ENCODE measurements around the gene PHF21A. TPM values are rescaled to one million over a fixed set of nuclear protein-coding genes. Genes with fewer than 3 reads are reported as not detected.
A peak's percentile ranks its signal among the peaks of the same experiment; 100 is the strongest.

PHF21A gene
- total and polyA plus RNA-seq, 4 donors, result 3.6 to 8.5 (median 6.2) TPM

DNA sequence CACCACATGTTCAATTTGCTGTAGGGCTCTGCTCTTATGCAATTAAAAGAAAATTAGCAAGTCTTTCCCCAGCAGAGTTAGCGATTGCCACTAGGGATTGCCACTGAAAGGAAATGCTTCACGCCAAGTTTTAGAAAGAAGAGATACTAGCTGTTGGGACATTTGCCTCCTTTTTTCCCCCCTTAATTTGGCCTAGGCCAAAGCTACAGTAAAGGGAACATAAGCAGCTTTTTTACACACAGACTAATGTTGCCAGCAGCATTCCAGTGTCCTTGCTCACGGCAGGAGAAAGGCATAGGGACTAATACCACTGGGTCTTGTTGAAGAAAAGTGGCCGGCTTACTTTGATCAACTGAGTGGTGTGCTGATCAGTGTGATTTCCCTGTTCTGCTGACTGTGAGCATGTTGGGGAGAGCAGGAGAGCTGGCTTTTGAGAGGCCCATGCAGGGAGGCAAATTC is 71.2 kb downstream of the PHF21A start:
- TF ChIP-seq RAD21 (IDR thresholded peaks at IDR 0.05) (peak in 1 of 2 donors; percentile 5), HNF4G (IDR thresholded peaks at IDR 0.05) (no peak)
- WGBS, result 80% methylated on average over 4 of the region's 4 CpGs
- DNase-seq (ENCODE audit: low spot score), result no peak
- H3K9me3 ChIP-seq (ENCODE audit: control insufficient read depth in 4 of 4, low read length in 3 of 4), result no peaks in the 10 kb centered on the region
- no peak overlapping the region for H3K9ac ChIP-seq (ENCODE audit: low read depth in 1 of 2, low read length in 2 of 2)
- no peaks in the 10 kb centered on the region for H3K27me3 ChIP-seq (ENCODE audit: control insufficient read depth in 4 of 4, insufficient read depth in 4 of 4, low read length in 3 of 4)
- no peak overlapping the region for H3K4me3 ChIP-seq (ENCODE audit: low read depth in 1 of 3, low read length in 3 of 3)
- H3K27ac ChIP-seq (ENCODE audit: low read depth in 1 of 2, low read length in 2 of 2), result no peak overlapping the region
- H3K36me3 ChIP-seq (ENCODE audit: control insufficient read depth in 4 of 4, insufficient read depth in 3 of 4, low read depth in 1 of 4, low read length in 3 of 4), result peaks cover 0 to 3% (median under 1%) of the 10 kb centered on the region in 4 donors
- no peaks in the 10 kb centered on the region for H3K4me1 ChIP-seq (ENCODE audit: control insufficient read depth in 4 of 4, insufficient read depth in 4 of 4, low read length in 3 of 4)

DNA sequence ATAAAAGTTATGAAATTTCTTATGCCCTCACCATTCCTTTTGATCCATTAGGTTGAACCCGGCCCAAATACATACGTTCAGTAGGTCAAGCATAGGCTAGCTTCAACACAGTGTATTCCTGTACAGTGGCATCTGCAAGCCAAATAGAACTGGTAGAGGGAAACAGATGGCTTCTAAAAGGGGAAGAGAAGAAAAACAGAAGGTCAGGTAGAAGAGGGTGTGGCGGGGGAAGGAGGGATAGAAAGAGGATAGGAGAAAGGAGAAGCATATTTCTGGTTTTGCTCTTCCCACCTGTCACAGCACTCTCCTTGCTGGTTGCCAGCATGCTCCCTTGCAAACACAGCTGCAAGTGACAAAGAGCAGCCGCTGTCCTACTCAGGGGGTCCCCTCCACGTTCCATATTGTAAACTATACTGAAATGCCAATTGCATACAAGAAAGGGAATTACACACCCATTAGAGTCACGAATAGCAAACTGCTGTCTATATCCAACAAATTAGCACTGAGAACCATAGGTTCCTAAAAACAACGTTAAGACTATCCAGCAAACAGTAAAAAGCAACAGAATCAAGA is 71.8 kb downstream of the PHF21A start:
- Histone ChIP-seq H3K4me1 (ENCODE audit: control insufficient read depth in 4 of 4, insufficient read depth in 4 of 4, low read length in 3 of 4) (peaks cover 0 to 1% (median 0%) of the 10 kb centered on the region in 4 donors), H3K9me3 (ENCODE audit: control insufficient read depth in 4 of 4, low read length in 3 of 4) (no peaks in the 10 kb centered on the region), H3K9ac (ENCODE audit: low read depth in 1 of 2, low read length in 2 of 2) (no peak overlapping the region), H3K27ac (ENCODE audit: low read depth in 1 of 2, low read length in 2 of 2) (no peak overlapping the region), H3K4me3 (ENCODE audit: low read depth in 1 of 3, low read length in 3 of 3) (no peak overlapping the region), H3K36me3 (ENCODE audit: control insufficient read depth in 4 of 4, insufficient read depth in 3 of 4, low read depth in 1 of 4, low read length in 3 of 4) (peaks cover 0 to 3% (median under 1%) of the 10 kb centered on the region in 4 donors), H3K27me3 (ENCODE audit: control insufficient read depth in 4 of 4, insufficient read depth in 4 of 4, low read length in 3 of 4) (no peaks in the 10 kb centered on the region)
- 91% methylated on average over 7 of the region's 7 CpGs for WGBS
- TF ChIP-seq, protein P1, sequence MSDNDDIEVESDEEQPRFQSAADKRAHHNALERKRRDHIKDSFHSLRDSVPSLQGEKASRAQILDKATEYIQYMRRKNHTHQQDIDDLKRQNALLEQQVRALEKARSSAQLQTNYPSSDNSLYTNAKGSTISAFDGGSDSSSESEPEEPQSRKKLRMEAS (IDR thresholded peaks at IDR 0.05), result no peak
- TF ChIP-seq RAD21 (IDR thresholded peaks at IDR 0.05) (no peak), HNF4A (conservative IDR thresholded peaks at IDR 0.05) (no peak)
- no peak for DNase-seq (ENCODE audit: low spot score)

DNA sequence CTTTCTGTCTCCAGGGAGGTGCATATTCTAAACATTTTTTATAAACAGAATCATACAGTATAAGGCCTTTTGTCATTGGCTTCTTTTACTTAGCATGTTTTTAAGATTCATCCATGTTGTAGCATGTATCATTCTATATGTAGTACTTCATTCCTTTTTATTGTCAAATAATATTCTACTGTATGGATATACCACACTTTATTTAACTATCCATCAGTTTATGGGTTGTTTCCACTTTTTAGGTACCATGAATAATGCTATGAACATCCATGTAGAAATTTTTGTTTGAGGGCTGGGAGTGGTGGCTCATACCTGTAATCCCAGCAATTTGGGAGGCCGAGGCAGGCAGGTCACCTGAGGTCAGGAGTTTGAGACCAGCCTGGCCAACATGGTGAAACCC is 73.1 kb downstream of the PHF21A start:
- 100% methylated on average over 1 of the region's 1 CpG for WGBS
- no peak for DNase-seq (ENCODE audit: low spot score)
- H3K4me3 ChIP-seq (ENCODE audit: low read depth in 1 of 3, low read length in 3 of 3), result no peak overlapping the region
- H3K27ac ChIP-seq (ENCODE audit: low read depth in 1 of 2, low read length in 2 of 2), result no peak overlapping the region
- no peak overlapping the region for H3K9ac ChIP-seq (ENCODE audit: low read depth in 1 of 2, low read length in 2 of 2)
- TF ChIP-seq SP1 (IDR thresholded peaks at IDR 0.05) (no peak), YY1 (IDR thresholded peaks at IDR 0.05) (no peak), GABPA (IDR thresholded peaks at IDR 0.05 in 1 of 2, conservative IDR thresholded peaks at IDR 0.05 in 1 of 2) (no peak), TAF1 (conservative IDR thresholded peaks at IDR 0.05) (no peak), REST (IDR thresholded peaks at IDR 0.05) (no peak), RAD21 (IDR thresholded peaks at IDR 0.05) (no peak), FOXA1 (IDR thresholded peaks at IDR 0.05) (no peak), RXRA (IDR thresholded peaks at IDR 0.05) (no peak)
- TF ChIP-seq, protein P2, sequence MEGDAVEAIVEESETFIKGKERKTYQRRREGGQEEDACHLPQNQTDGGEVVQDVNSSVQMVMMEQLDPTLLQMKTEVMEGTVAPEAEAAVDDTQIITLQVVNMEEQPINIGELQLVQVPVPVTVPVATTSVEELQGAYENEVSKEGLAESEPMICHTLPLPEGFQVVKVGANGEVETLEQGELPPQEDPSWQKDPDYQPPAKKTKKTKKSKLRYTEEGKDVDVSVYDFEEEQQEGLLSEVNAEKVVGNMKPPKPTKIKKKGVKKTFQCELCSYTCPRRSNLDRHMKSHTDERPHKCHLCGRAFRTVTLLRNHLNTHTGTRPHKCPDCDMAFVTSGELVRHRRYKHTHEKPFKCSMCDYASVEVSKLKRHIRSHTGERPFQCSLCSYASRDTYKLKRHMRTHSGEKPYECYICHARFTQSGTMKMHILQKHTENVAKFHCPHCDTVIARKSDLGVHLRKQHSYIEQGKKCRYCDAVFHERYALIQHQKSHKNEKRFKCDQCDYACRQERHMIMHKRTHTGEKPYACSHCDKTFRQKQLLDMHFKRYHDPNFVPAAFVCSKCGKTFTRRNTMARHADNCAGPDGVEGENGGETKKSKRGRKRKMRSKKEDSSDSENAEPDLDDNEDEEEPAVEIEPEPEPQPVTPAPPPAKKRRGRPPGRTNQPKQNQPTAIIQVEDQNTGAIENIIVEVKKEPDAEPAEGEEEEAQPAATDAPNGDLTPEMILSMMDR (IDR thresholded peaks at IDR 0.05; ENCODE audit: low read depth, low read length, missing input control), result no peak
- TF ChIP-seq, protein P1 (IDR thresholded peaks at IDR 0.05), result no peak
- H3K9me3 ChIP-seq (ENCODE audit: control insufficient read depth in 4 of 4, low read length in 3 of 4), result no peaks in the 10 kb centered on the region
- peaks cover 0 to 3% (median 0%) of the 10 kb centered on the region in 4 donors for H3K36me3 ChIP-seq (ENCODE audit: control insufficient read depth in 4 of 4, insufficient read depth in 3 of 4, low read depth in 1 of 4, low read length in 3 of 4)
- H3K27me3 ChIP-seq (ENCODE audit: control insufficient read depth in 4 of 4, insufficient read depth in 4 of 4, low read length in 3 of 4), result no peaks in the 10 kb centered on the region
- peaks cover 0 to 2% (median 0%) of the 10 kb centered on the region in 4 donors for H3K4me1 ChIP-seq (ENCODE audit: control insufficient read depth in 4 of 4, insufficient read depth in 4 of 4, low read length in 3 of 4)
